GM21576 (cell line): ENCODE data around the gene PAX5.

ENCODE experiments used
- ATAC-seq: cut with Tn5 transposase; IDR thresholded peaks from one replicate; pipeline ENCODE4 v1.9.1; 2021; ENCODE audit warnings: mild to moderate bottlenecking, moderate library complexity; ENCODE audit not compliant: unreplicated experiment

The PAX5 gene

DNA sequence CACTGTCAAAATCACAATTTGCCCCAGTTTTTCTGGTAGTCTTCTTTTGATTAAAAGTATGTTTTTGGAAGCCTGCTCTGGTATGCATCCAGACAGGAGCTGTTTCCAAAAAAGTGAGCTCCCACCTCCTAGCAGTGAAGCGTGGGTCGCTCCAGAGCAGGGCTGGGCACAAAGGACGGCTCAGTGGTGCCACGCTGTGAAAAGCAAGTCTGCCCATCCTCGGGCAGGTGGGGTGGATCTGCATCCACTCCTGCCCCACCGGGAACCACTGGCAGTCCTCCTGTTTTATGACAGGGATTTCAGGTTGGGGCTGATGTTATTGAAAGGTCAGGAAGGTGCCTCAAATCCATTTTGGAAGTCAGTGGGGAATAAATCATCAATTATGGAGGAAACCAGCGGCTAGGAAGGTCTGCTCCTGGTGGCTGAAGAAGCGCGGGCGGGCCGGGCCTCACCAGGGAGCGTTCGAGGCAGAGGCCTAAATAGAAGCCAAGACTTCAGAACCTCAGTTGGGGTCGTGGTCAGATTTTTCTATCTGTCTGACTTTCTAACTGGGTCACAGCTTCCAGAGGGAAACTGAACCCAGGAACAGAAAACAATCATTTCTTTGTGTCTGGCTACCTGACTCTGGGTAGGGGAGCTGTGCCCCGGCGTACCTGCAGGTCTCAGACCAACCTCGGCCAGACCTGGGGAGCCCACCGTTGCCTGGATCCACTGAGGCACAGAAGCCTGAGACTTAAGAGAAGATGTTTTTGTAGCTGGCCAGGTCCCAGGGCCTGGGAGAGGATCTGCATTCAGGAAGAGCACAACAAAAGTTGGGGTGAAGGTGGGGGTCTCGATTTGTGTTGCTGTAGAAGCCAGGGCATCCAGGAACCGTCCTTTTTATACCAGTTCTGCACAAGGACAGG lies 168.1 kb downstream of the PAX5 start:
- ATAC-seq = no peak

DNA sequence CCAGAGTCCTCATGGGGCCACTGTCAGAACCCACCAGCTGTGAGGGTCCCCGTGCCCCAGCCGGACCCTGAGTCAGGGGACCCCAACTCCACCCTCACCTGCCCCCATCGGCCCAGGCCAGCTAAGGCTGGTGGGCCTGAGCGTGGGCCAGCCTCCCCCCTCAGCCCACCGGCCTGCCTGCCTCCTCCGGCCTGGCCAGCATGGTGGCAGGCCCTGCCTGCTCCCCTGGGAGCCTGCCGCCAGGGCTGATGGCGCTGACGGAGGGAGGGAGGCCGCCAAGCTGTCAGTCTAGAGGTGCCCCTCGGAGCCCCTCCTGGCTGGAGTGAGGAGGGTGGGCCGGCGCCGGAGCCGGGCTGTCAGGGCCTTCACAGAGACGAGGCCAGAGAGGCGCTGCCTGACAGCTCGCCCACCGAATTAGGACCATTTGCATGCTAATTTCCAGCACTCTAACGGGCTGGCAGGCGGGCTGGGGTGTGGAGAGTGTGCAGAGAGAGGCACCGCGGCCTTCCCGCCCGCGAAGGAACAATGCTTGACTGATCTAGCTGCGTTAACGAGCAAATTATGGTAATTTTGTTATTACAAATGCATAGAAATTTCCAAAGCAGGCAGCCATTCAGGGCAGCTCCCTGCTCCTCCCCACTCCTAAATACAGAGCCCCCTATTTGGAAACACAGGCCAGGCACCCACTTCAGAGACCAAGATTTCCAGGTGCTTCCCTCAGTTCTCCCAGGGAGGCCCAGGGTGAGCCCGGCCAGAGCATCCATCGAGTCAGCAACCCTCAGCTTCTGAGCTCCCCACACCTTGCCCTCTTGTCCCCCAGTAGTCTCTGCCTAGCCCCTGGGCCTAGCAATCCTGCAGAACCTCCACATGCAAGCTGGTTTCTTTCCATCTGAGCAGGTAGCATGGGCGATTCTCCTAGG lies 169.3 kb downstream of the PAX5 start:
- ATAC-seq = no peak

DNA sequence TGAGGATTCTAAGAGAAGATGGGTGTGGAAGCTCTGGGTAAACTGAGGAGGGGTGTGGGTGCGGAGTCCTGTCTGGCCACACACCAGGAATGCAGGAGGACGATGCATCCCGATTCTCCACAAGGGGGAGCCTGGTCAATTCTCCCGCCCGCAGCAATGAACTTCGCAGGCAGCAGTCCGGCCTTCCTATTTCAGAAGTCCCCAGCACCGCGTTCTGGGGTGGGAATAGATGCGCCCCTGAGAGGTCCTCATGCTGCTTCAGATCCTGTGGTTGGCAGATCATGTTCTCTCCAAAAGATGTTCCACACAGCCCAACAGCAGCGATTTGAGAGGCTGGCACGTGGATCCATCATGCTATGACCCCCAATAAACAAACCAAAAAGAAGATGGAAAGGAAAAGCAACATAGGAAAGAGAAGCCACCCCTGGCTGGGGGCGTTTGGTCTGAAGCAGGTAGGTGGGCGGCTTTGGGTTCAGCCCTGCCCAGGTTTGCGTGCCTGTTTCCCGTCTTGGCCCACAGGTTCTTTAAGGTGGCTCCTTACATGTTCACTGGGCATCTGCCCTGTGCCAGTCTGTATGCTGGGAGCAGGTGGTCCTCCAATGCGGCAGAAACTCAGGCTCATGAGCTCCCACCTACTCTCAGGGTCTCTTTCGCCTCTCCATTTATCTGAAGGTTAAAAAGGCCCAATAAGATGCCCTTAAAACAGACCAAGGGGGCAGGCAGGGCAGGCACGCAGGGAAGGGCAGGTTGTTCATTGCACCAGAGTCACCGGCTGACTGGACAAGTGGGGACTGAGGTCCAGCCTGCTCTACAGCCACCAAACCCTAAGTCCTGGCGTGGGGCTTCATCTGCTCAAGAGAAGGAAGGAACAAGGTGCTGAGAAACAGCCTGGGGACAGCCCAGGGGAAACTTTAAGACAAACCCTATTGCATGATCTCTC lies 171.6 kb downstream of the PAX5 start:
- no peak for ATAC-seq

DNA sequence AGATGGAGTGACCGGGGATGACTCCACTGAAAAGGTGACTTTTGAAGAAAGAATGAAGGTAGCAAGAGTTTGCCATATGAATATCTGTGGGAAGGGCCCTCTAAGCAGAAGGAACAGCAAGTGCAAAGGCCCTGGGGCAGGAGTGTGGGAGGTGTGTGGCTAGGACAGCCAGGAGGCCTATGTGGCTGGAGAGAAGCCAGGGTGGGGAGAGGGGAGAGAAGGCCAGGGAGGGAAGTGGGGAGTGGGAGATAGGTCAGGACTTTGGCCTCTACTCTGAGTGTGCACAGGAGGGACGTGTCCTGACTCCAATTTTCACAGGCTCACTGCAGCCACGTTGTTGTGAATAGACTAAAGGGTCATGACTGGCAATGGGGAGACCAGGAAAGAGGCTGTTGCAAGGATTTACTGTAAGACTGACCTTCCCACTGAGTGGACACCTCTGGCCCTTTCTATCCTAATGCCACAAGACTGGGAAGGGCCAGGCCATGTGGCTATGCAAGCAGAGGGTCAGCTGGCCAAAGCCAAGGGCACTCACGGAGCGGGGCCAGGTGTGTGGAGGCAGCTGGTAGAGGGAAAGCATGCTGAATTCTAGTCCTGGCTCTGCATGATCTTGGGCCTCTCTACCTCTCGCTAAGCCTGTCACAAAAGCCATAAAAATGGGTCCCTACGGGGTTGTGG lies 172.4 kb downstream of the PAX5 start:
- no peak for ATAC-seq

DNA sequence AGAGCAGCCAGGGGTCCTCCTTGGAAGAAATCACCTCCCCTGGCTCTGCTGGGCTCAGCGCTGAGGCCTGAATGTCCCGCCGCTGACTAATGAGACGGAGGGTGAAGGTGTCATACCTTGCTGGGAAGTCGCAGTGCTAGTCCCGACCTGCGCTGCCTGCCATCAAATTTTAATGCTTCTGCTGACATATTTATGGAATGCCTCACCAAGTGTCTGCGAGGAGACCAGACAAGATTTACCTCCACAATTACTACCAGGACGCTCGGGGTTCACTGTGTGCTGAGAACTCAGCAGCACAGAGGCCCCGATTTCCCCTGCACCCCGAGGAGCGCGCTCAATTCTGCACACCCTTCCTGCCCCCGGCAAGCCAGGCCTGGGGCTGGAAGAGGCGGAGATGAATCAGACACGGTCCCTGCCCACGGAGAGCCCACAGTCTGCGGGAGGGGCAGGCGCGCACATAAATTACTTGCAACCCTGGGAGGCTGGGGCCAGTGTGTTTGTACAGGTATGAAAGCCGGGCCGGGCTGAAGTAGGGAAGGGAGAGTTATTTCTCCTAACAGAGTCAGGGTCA lies 175.2 kb downstream of the PAX5 start:
- ATAC-seq = no peak

DNA sequence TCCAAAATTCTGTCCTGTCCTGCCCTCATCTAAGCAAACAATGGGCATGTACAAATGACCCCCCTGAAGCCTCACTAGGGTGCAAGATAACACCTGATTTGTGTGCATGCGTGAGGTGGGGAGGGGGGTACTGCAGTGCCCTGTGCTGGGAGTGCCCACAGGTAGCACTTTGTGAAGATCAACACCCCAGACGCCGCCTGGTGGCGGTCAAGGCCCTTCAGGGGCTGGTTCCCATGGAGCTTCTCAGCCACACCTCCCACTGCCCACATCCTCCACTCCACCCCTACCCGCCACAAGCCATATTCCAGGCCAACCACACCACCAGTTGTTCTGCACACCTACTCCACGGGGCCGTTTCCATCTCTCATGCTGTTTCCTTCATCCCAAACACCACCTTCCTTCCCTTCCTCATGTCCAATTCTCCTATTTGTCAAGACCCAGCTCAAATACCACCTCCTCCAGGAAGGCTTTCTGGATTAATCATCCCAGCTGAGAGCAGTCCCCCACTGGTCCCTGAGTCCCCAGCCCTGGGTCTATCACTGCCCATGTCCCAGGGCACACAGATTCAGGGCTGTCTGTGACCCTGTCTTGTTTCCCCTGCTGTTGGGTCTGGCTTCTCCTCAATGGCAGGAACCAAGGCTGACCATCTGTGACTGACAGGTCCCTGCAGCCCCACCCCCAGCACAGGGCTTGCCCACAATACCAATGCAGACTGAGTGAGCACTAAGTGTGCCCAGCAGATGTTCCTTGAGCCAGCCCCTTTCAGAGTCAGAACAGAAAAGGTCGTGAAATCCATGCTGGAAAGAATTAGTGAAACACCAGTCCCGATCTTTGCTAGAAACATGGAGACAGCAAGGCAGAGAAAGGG lies 178.4 kb downstream of the PAX5 start:
- ATAC-seq = no peak

DNA sequence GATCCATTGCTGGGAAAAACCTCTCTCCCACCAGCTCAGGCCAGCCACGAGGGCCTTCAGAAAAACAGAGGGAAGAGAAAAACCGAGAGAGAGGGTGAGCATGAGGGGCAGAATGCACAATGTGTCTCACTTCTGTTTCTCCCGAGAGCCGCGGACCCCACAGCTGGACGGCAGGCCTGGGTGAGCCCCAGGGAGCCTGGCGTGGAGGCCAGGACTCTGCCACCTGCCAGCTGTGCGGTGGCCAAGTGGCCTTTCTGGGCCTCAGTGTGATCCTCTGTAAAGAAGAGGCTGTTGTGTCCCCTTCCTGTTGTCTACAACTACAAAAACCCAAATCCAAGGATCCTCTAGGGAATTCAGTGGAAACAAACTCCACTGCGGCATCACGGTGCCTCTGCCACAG lies 179.3 kb downstream of the PAX5 start:
- no peak for ATAC-seq

DNA sequence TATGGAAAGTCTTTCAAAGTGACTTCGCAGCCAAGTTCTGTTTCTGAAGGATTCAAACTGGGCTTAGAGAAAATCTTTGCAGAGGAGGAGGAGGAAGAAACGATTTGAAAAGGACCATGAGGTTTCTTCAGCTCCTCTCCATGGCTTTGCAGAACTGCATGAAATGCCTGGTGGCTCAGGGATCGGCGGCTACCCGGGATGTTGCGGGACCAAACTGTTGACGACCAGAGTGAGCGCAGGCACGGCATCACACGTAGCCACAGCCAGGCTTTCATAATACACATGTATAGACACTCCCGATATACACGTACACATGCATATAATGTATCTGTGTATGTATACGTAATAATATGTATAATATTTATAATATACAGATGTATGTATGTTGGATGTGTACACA lies 180.0 kb downstream of the PAX5 start:
- no peak for ATAC-seq

DNA sequence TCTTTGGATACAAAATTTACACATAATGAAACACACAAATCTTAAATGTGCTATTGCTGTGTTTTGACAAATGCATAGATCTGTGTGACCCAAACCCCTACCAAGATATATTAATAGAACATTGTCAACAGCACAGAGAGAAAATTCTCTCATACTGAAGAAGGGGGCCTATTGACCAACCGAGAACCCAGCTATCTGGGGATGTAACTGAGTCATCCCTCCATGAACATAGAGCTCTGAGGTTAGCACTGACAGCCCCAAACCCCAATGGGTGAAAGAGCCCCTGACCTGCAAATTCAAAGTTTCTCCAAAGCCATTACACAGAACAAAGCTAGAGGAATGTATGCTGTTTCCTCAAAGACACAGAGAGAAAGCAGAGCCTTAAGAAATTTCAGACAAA lies 180.8 kb downstream of the PAX5 start:
- no peak for ATAC-seq

DNA sequence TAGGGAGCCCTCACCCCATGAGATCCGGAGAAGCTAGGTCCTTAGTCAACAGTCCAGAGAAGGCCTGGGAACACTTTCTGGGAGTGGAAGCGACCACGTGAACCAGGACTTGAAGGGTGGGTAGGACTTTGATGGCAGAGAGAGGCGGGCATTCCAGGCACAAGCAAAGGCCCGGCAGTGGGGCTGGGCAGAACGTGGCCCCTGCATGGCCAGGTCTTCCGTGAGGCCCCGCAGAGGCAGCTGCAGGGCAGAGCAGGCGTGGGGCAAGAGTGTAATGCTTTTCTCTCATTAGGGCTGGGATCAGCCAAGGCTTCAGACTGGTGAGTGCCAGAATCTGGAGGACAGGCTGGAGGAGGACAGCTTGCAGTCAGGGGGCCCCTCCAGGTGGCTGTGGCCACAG lies 184.1 kb downstream of the PAX5 start:
- no peak for ATAC-seq

DNA sequence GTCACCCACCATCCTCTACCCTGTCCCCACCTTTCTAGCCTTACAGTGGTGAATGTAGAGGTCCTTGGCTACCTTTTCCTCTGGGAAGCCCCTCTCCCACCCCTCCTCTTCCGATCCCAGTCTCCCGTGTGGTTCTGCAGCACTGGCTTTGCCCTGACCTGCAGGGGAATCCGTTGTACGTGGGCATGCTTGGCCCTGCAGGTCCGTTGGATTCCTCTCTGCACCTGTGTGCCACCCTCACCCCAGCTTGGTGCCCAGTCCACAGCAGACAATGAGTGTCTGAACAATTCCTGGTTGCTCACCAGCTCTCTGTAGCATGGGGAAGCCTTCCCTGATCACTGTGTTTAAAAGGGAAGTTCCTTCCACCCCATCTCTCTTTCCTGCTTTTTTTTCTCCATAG lies 185.1 kb downstream of the PAX5 start:
- ATAC-seq = no peak

DNA sequence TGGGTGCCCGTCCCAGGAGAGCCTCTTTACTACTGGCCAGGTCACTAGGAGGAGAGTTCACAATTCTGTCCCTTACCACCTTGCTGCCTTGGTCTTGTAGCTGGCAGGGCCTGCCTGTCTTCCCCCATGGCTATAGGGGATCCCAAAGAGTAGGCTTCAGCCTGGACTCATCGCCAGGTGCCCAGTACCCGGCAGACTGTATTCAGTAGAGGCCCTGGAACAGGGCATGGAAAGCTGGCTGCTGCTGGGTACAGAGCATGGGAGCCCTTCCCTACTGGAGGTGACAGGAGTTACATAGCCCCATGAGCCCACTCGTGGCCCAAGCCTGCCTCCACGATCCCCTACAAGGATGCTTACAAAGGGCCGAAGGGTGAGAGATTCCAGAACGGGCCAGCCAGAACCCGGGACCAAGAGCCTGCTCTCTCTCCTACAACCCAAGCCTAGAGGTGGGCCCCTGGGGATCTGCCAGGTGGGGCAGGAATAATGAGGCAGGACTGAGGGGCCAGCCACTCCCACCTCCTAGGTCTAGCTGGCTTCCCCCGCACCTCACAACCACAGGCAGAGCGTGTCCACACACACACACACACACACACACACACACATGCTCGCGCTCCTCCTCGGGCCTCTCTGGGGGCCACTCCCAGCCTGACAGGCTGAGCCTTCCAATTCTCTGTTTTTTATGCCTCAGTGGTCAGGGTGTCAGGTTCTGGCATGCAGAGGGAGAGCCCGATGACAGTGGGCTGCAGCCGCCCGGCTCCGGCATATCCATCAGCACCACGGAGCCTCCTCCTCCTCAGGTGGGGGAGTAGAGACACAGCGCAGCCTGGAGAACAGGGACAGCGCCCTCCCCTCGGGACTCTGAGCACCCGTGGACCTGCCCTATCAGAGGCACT lies 186.0 kb downstream of the PAX5 start:
- ATAC-seq = no peak

DNA sequence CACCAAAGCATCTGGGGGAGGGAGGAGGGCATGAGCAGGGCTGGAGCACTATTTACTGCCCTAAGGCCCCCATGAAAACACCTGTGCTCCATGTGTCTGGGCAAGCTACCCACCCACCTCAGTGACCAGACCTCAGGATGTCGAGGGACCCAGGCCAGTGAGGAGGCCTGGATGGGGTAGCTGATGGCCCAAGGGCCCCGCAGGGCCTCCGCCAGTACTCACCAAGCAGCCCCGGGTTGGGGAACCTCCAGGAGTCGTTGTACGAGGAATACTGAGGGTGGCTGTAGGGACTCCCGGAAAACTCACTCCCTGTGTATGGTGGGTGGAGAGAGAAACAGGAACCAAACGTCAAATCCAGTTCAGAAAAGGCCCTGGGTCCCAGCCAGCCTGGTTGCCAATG lies 187.4 kb downstream of the PAX5 start:
- ATAC-seq = no peak

DNA sequence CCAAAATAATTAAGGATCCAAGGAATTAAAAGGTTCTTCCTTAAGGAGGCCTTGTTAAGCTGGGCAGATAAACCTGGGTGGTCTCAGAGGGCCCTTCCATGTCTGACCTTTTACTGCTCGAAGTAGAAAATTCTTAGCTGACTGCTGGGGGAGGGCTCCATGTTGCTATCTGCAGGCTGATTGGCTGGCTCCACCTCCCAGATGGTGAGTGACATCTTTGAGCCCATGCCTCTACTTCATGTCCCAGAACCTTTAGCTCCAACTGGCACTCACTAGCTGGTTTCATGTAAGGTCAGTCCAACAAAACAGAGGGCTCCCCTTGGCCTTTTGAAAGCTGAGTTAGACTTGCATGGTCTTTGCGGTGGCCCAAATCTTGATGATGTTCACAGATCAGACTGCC lies 188.2 kb downstream of the PAX5 start:
- ATAC-seq = no peak

DNA sequence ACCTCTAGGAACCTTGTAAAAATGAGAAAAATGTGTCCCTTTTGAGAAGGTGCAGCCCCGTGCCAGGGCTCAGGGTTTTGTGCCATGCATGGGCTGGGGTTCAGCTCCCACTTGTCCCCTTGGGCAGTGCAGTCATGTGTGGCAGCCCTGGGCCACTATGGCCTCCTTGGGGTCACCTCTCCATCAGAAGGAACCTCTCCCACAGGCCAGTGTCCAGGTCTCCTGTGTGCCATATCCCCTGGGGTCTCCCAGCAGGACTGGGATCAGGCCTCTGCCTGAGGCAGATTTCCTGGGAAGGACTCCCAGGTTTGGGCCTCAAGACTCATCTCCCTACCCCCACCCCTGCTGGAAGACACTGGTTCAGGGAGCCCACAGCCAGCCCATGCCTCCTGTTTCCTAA lies 189.1 kb downstream of the PAX5 start:
- ATAC-seq = no peak

DNA sequence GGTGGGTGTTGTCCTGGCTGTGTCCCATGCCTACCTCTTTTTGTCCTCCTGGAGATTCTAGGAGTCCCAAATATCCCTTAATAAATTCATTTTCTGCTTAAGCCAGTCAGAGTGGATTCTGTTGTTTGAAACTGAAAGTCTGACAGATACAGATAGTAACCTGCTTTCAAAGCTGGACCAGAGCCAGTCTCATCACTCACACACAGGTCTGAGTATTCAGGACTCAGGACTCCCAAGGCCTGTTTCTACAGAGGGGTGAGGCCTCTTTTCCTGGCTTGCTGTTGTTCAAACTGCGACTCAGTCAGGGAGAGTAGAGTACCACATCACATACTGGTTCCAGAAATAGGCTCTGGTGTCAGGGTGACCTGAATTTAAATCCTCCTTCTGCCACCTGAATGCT lies 190.1 kb downstream of the PAX5 start:
- ATAC-seq = no peak

DNA sequence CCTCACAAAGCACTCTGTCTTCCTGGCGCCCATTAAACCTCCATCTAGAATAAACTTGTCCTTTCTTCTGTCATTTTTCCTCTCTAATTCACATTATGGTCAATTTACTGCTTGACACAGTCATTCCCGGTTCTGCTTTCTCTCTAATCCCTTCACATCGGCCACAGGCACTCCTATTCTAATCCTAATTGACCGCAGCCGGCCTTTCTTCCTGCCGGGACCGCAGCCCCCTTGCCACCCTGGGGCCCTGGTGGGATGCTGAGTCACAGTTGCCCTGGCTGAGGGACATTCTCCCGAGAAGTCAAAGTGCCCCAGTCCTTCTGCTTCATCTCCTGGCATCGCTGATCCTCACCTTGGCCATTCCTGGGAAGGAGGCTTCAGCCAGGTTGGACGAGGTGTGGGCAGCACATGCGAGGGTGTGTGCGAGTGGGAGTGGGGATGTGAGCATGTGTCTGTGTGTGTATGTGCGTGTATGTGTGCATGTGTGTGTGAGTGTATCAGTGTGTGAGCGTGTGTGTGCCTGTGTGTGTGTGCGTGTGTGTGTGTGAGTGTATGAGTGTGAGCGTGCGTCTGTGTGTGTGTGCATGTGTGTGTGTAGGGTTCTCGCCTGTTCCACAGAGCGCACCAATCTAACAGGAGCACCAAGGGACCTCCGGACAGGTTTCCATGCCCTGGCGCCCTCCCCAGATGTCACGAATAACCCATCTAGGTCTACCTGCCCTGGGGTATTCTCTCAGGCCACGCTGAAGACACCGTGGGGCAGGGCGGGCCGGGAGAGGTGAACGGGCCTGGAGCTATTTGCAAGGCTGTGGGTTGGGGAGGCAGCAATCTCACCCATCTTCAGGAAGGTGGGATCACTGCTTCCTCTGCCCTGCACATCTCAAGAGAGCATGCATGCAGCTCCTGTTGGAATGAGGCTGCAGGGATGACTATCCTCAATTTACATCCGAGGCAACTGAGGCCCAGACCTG lies 191.2 kb downstream of the PAX5 start:
- no peak for ATAC-seq
